PC-3 (cell line): Measurements from ENCODE around the gene CCDC184.

ENCODE experiments used
- EZH2 ChIP-seq: fragments of 300-600 bp; sonication (generic); IDR thresholded peaks from one replicate; pipeline ENCODE4 v1.6.1; 2017; ENCODE audit warnings: antibody characterized with exemption, mild to moderate bottlenecking, low read length; ENCODE audit not compliant: unreplicated experiment
- TF ChIP-seq, protein P1 (sequence below): fragments of 300-600 bp; sonication (generic); conservative IDR thresholded peaks from 2 replicates; pipeline ENCODE4 v1.5.1; 2017; ENCODE audit warnings: antibody characterized with exemption, low read depth, mild to moderate bottlenecking, low read length

DNA sequence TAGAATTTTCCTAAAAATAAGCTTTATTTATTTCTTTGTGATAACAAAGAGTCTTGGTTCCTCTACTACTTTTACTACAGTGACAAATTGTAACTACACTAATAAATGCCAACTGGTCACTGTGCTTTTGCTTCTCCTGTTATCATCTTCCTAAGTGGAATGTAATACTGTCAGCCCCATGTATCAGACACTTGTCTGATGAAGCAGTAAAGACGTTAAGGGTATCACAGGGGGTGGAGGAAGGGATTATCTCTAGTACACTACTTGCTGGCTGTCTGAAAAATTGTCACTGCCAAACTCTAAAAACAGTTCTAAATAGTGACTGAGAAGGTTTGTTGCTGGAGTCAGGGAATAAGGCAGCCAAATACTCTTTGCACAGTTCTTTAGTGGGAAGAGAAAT is 37.5 kb upstream of the CCDC184 start:
- TF ChIP-seq, protein P1, sequence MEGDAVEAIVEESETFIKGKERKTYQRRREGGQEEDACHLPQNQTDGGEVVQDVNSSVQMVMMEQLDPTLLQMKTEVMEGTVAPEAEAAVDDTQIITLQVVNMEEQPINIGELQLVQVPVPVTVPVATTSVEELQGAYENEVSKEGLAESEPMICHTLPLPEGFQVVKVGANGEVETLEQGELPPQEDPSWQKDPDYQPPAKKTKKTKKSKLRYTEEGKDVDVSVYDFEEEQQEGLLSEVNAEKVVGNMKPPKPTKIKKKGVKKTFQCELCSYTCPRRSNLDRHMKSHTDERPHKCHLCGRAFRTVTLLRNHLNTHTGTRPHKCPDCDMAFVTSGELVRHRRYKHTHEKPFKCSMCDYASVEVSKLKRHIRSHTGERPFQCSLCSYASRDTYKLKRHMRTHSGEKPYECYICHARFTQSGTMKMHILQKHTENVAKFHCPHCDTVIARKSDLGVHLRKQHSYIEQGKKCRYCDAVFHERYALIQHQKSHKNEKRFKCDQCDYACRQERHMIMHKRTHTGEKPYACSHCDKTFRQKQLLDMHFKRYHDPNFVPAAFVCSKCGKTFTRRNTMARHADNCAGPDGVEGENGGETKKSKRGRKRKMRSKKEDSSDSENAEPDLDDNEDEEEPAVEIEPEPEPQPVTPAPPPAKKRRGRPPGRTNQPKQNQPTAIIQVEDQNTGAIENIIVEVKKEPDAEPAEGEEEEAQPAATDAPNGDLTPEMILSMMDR: no peak
- TF ChIP-seq EZH2: no peak
